ENCODE measurements around the gene C2orf69.

The C2orf69 gene

DNA sequence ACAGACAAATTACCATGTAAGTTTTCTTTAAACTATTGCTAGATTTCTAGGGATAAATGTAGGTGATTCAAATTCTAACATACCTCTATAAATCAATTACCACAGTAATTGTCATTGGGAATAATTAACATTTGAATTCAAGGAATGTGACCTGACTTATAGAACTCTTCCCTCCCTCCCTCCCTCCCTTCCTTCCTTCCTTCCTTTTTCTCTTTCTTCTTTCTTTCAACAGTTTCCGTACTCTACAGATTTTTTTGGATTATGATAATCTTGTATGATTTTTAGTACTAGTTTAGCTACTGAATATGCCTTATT is 41.9 kb upstream of the C2orf69 start:
- Histone ChIP-seq H3K27ac (ENCODE audit: low read length) (no peak overlapping the region), H2AFZ (ENCODE audit: low read depth, low read length) (no peak overlapping the region), H3K9ac (ENCODE audit: low read length) (no peak overlapping the region), H3K4me3 (ENCODE audit: low read length) (no peak overlapping the region), H3K79me2 (ENCODE audit: low read length) (no peaks in the 10 kb centered on the region), H4K20me1 (ENCODE audit: insufficient read depth, low read length) (no peaks in the 10 kb centered on the region), H3K9me3 (ENCODE audit: insufficient read depth, low read length) (peaks cover 5% of the 10 kb centered on the region), H3K4me1 (ENCODE audit: low read length) (no peaks in the 10 kb centered on the region), H3K27me3 (ENCODE audit: low read depth, low read length) (0 out of 2 replicates have a peak, but pooled peaks cover 3% of the 10 kb centered on the region), H3K4me2 (ENCODE audit: low read length) (no peak overlapping the region), H3K36me3 (replicated peaks; ENCODE audit: low read depth, low read length) (no peaks in the 10 kb centered on the region)
- no peak for TF ChIP-seq EZH2phosphoT487 (IDR thresholded peaks at IDR 0.05; ENCODE audit: low read depth)
- TF ChIP-seq, protein P1, sequence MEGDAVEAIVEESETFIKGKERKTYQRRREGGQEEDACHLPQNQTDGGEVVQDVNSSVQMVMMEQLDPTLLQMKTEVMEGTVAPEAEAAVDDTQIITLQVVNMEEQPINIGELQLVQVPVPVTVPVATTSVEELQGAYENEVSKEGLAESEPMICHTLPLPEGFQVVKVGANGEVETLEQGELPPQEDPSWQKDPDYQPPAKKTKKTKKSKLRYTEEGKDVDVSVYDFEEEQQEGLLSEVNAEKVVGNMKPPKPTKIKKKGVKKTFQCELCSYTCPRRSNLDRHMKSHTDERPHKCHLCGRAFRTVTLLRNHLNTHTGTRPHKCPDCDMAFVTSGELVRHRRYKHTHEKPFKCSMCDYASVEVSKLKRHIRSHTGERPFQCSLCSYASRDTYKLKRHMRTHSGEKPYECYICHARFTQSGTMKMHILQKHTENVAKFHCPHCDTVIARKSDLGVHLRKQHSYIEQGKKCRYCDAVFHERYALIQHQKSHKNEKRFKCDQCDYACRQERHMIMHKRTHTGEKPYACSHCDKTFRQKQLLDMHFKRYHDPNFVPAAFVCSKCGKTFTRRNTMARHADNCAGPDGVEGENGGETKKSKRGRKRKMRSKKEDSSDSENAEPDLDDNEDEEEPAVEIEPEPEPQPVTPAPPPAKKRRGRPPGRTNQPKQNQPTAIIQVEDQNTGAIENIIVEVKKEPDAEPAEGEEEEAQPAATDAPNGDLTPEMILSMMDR (IDR thresholded peaks at IDR 0.05; ENCODE audit: low read depth, low read length), result no peak

GRCh38 chr2:199869653-199870052 is 41.4 kb upstream of the C2orf69 start:
- Histone ChIP-seq H3K79me2 (ENCODE audit: low read length) (no peaks in the 10 kb centered on the region), H2AFZ (ENCODE audit: low read depth, low read length) (no peak overlapping the region), H3K9ac (ENCODE audit: low read length) (no peak overlapping the region), H3K9me3 (ENCODE audit: insufficient read depth, low read length) (peaks cover 9% of the 10 kb centered on the region), H3K4me3 (ENCODE audit: low read length) (no peak overlapping the region), H3K4me1 (ENCODE audit: low read length) (no peaks in the 10 kb centered on the region), H4K20me1 (ENCODE audit: insufficient read depth, low read length) (no peaks in the 10 kb centered on the region), H3K36me3 (replicated peaks; ENCODE audit: low read depth, low read length) (no peaks in the 10 kb centered on the region), H3K27ac (ENCODE audit: low read length) (no peak overlapping the region), H3K27me3 (ENCODE audit: low read depth, low read length) (0 out of 2 replicates have a peak, but pooled peaks cover 3% of the 10 kb centered on the region), H3K4me2 (ENCODE audit: low read length) (no peak overlapping the region)
- TF ChIP-seq, protein P1 (IDR thresholded peaks at IDR 0.05; ENCODE audit: low read depth, low read length), result no peak
- TF ChIP-seq EZH2phosphoT487 (IDR thresholded peaks at IDR 0.05; ENCODE audit: low read depth), result no peak

GRCh38 chr2:199870581-199870980 is 40.5 kb upstream of the C2orf69 start:
- no peak overlapping the region for H3K4me3 ChIP-seq (ENCODE audit: low read length)
- H4K20me1 ChIP-seq (ENCODE audit: insufficient read depth, low read length), result no peaks in the 10 kb centered on the region
- no peak overlapping the region for H3K9ac ChIP-seq (ENCODE audit: low read length)
- H3K4me2 ChIP-seq (ENCODE audit: low read length), result no peak overlapping the region
- H3K27ac ChIP-seq (ENCODE audit: low read length), result no peak overlapping the region
- H3K36me3 ChIP-seq (replicated peaks; ENCODE audit: low read depth, low read length), result no peaks in the 10 kb centered on the region
- 0 out of 2 replicates have a peak, but pooled peaks cover 3% of the 10 kb centered on the region for H3K27me3 ChIP-seq (ENCODE audit: low read depth, low read length)
- no peak overlapping the region for H2AFZ ChIP-seq (ENCODE audit: low read depth, low read length)
- H3K9me3 ChIP-seq (ENCODE audit: insufficient read depth, low read length), result peaks cover 13% of the 10 kb centered on the region
- no peak for TF ChIP-seq EZH2phosphoT487 (IDR thresholded peaks at IDR 0.05; ENCODE audit: low read depth)
- TF ChIP-seq, protein P1 (IDR thresholded peaks at IDR 0.05; ENCODE audit: low read depth, low read length), result no peak
- no peaks in the 10 kb centered on the region for H3K79me2 ChIP-seq (ENCODE audit: low read length)
- no peaks in the 10 kb centered on the region for H3K4me1 ChIP-seq (ENCODE audit: low read length)

- H3K27me3 ChIP-seq (ENCODE audit: low read depth, low read length), result 0 out of 2 replicates have a peak, but pooled peaks cover 3% of the 10 kb centered on the region
- H3K4me3 ChIP-seq (ENCODE audit: low read length), result no peak overlapping the region
- no peaks in the 10 kb centered on the region for H3K4me1 ChIP-seq (ENCODE audit: low read length)
- H2AFZ ChIP-seq (ENCODE audit: low read depth, low read length), result no peak overlapping the region
- TF ChIP-seq, protein P1 (IDR thresholded peaks at IDR 0.05; ENCODE audit: low read depth, low read length), result no peak
- TF ChIP-seq EZH2phosphoT487 (IDR thresholded peaks at IDR 0.05; ENCODE audit: low read depth), result no peak
- H4K20me1 ChIP-seq (ENCODE audit: insufficient read depth, low read length), result no peaks in the 10 kb centered on the region
- H3K27ac ChIP-seq (ENCODE audit: low read length), result no peak overlapping the region
- H3K79me2 ChIP-seq (ENCODE audit: low read length), result no peaks in the 10 kb centered on the region
- H3K36me3 ChIP-seq (replicated peaks; ENCODE audit: low read depth, low read length), result no peaks in the 10 kb centered on the region
- H3K4me2 ChIP-seq (ENCODE audit: low read length), result no peak overlapping the region
- H3K9me3 ChIP-seq (ENCODE audit: insufficient read depth, low read length), result peaks cover 13% of the 10 kb centered on the region
- no peak overlapping the region for H3K9ac ChIP-seq (ENCODE audit: low read length)
Observed at GRCh38 chr2:199874209-199874608, 36.9 kb upstream of the C2orf69 start.
